ENCODE data around the gene ANHX.
"Not testable (repeated sequence)": the region's sequence is repeated elsewhere in the genome, so short reads cannot be mapped to it uniquely, and the experiment has no call there.

The ANHX gene

DNA sequence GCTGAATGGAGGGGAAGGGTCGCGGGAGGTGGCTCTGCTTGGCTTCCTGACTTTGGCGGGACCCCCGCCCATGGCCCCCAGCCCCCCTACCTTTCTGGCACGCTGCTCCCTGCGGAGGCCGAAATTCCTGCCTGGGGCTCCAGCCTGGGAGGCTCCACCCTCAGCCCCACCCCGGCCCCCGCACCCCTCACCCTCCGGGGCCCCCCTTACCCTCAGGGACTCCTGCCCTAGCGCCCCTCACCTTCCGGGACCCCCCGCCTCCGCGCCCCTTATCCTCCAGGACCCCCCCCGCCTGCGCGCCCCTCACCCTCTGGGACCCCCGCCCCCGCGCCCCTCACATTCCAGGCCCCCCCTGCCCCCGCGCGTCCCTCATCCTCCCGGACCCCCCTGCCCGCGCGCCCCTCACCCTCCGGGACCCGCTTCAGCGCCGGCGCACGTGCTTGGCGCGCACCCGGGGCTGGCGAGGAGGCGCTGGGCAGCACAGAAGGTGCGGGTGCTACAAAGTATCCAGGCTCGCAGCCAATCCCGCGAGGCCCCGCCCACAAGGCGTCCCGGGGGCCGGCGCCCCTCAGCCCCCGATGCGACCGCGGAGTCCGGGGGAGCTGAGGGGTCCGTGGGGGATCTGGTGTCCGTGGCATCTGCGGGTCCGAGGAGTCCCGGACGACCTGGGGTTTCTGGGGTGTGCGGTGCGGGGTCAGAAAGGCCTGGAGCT lies at the start of gene ANHX:
TSS of gene ANHX (minus strand) at position 477 of the 712 bp plus-strand sequence. CDS start 1,521 bp downstream, outside the sequence.
- no peak for DNase-seq (ENCODE audit: low read depth)

DNA sequence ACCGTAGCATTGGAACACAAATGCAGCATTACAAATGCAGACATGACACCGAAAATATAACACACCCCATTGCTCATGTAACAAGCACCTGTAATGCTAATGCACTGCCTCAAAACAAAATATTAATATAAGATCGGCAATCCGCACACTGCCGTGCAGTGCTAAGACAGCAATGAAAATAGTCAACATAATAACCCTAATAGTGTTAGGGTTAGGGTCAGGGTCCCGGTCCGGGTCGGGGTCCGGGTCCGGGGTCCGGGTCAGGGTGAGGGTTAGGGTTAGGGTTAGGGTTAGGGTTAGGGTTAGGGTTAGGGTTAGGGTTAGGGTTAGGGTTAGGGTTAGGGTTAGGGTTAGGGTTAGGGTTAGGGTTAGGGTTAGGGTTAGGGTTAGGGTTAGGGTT lies 29.0 kb upstream of the ANHX start:
- not testable (repeated sequence) for DNase-seq (ENCODE audit: low read depth)

DNA sequence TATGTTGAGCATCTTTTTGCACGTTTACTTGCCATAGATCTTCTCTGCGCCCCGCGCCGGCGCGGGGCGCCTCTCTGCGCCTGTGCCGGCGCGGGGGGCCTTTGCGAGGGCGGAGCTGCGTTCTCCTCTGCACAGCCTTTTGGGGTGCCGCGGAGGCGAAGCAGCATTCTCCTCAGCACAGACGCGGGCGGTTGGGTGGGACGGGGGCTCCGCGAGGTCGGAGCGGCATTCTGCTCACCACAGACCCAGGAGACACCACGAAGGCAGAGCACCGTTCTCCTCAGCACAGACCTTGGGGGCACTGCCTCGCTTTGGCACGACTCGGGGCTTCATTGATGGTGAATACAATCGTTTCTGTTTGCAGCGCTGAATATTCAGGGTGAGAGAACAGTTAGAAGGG lies 28.5 kb upstream of the ANHX start:
- no peak for DNase-seq (ENCODE audit: low read depth)

DNA sequence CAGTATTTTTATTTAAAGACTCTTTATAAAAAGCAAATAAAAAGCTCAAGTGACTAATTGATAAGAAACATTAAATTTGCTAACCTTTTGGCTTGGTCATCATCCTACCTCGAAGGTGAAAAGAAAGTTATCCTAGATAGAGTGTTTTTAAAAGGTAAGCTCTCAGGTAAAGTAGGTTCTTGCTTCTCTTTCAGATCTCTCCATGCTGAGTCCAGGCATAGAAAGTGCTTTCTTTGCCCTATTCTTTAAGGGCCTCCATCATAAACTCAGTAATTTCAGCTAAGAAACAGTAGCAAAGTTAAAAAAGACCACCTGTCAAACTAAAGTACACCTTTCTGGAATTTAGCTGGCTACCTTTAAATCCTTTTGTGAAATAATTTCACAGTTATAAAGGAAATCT lies 20.6 kb upstream of the ANHX start:
- no peak for DNase-seq (ENCODE audit: low read depth)

DNA sequence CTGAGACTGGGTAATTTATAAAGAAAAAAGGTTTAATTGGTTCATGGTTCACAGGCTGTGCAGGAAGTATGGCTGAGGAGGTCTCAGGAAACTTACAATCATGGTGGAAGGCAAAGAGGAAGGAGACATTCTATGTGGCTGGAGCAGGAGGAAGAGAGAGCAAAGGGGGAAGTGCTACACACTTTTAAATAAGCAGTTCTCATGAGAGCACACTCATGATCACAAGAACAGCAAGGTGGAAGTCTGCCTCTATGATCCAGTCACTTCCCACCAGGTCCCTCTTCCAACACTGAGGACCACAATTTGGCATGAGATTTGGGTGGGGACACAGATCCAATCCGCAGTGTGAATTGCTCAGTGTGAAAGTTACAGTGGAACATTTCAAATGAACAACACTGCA lies 20.2 kb upstream of the ANHX start:
- not testable (repeated sequence) for DNase-seq (ENCODE audit: low read depth)

DNA sequence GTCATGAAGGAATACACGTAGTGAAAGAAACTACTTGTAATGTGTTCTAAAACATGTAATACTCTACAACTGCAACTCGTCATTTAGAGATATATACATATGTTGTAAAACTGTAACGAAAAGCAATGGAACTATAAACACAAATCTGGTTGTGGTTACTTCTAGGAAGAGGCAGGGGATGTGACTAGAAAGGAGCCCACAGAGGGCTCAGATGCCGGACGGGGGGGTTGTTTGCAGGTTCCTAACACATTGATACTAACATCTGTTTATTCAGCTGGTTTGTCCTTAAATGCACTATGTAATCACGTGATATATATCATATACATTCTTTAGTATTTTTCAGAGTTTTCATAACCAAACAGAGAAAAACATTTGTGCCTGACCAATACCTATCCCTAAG lies 16.1 kb upstream of the ANHX start:
- DNase-seq (ENCODE audit: low read depth), result no peak

DNA sequence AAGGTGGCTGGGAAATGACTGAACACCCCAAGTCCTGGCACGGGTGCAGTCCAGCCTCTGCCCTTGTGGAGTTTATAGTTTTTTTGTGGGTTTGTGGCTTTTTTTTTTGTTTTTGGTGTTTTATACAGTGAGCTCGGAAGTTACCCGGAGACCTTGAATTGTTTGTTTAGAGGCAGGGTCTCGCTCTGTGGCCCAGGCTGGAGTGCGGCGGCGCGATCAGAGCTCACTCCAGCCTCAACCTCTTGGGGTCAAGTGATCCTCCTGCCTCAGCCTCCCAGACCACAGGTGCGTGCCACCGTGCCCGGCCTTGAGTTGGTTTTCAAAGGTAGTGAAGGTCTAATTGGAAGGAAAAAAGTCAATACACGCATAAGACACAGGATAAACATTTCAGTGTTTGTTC lies 879 bp upstream of the ANHX start:
- no peak for DNase-seq (ENCODE audit: low read depth)

DNA sequence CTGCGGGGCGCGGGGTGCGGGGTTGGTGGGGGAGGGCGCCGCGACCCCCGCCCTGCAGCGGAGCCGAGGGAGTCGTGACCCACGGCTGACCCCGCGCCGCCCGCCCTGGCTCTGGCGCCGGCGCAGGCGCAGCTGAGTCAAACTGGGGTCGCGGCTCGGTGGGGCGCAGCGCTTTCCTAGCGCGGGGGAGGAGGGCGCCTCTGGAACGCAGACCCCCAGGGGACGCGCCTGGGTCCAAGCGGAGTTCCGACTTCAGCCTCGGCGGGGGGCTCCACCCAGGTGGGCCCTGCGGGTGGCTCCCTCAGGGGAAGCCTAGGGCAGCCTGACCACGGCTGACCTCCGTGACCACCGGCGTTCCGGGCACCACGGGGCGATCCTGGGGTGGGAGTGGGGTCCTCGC lies 467 bp upstream of the ANHX start:
- no peak for DNase-seq (ENCODE audit: low read depth)

DNA sequence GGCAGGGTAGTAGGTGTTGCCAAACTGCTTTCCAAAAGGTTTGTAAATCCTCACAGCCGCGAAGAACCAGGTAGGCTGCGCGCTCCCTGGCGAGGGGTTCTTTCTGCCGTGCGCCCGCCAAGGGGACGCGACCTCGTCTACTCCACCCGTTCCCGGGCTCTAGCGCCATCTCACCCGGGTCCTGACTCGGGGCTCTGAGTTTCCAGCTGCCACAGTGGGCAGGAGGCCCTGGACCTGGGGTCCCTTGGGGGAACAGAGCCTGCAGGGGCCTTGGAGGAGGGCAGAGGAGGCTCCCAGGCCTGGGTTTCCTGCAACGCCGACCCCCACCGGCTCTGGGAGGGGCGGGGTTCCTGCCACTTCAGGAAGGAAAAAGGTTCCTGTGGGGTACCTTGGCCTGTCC lies 706 bp downstream of the ANHX start:
- no peak for DNase-seq (ENCODE audit: low read depth)

DNA sequence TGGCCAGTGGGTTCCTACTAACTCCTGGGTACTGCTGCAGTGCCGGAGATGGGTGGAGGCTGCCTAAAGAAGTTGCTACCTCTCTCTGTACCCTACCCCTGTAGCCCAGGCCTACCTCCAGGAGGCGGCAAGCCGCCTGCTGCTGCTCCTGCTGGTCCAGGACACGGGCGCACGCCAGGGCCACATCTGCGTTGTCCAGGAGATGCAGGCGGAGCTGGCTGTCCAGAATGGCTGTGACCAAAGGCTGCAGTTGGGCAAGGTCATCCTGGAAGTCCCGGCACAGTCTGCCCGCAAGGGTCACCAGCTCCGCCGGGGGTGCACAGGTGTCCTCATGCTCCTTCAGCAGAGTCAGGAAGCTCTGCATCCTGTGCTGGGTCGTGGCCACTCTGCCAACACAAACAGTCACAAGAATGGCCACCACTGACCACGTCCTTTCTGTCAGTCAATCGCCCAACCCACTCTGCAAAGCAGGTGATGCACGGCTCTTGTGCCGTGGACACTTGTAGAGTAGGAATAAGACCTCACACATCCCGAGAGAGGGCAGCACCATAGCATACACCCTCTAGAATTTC lies 1.6 kb downstream of the ANHX start:
- no peak for DNase-seq (ENCODE audit: low read depth)

DNA sequence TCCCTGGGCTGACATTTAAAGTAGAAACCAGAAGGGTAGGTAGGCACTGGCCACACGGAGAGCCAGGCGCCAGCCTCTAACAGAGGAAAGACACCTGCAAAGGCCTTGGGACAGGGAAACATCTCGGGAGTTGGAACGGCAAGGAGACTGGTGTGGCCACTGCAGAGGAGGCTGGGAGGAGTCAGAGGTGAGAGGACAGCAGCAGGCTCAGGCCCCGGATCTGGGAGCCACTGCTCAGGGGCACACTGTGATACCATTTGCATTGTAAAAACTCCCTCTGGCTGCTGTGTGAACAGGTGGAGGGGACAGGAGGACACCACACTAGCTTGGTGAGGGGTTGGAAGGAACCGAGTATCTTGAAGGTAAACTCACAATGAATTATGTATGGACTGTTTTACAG lies 2.7 kb downstream of the ANHX start:
- DNase-seq (ENCODE audit: low read depth), result no peak

DNA sequence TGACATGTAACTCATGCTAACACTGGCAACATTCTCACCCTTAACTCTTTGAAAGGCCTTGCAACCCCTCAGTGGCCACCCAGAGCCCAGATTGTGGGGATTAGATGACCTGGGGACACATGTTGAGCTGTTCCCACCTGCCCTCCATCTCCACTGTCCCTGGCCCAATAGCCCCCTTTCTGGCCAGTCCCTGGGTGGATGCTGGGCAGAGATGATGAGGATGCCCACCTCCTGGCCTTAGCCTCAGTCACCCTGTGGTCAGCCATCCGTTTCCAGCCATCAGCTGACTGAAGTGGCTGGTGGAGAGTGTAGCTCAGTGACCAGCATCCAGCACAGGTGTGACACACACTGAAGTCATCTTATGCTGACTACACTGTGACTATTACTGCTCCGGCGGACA lies 4.7 kb downstream of the ANHX start:
- DNase-seq (ENCODE audit: low read depth), result no peak

DNA sequence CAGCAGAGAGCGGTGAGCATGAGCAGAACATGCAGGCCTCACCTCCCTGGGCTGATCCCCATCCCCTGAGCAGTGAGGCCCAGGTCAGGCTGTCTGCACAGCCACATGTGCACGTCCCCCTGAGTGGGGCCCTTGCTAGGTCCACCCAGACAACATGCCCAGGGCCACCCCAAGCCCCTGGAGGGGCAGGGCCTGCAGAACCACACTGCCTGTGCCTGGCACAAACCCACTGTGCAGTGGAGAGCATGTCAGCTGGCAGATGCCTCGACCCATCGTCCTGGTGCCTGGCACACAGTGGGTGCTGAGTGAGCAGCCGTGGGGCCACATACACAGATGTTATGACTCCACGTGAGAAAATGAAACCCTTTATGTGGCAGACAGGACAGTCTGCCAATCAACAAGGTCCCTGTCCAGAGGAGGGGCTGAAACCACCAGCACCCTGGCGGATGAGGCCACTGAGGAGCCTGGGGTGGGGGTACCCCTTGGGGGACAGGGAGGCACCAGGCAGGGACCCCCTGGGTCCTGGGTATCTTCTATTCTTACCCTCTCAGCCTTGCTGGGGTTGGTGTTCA lies 8.3 kb downstream of the ANHX start:
- no peak for DNase-seq (ENCODE audit: low read depth)

DNA sequence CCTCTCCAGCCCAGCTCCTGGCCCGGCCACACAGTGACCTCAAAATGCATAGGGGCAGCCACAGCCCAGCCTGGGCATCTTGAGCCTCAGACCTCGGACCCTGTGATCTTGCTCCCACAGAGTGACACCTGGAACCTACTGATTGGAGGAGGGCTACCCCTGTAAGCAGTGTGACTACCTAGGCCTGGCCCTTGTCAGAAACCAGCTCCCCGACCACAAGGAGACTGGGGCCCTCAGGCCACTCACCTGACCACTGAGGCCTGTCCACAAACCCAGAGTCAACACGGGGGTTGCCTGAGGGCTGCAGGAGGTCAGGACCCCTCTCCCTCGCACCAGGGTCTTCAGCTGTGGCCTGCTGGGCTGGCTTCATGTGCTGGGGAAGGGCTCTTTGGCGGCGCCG lies 9.0 kb downstream of the ANHX start:
- DNase-seq (ENCODE audit: low read depth), result no peak

DNA sequence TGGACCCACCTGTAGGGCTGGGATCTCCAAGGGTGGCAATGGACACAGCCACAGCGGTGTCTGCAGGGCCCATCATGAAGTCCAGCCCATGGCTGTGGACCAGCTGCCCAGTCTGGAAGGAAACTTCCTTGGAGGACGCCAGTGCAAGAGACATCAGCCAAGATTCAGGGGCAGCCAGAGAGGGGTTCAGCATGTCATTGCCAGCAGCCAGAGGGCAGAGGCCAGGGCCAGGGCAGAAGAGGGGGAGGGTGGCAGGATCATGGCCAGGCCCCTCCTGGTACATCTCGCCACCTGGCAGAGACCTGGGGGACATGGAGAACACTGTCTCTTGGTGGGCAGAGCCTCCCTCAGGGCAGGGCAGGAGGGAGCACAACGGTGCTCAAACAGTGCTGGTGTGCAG lies 10.2 kb downstream of the ANHX start:
- DNase-seq (ENCODE audit: low read depth), result no peak

DNA sequence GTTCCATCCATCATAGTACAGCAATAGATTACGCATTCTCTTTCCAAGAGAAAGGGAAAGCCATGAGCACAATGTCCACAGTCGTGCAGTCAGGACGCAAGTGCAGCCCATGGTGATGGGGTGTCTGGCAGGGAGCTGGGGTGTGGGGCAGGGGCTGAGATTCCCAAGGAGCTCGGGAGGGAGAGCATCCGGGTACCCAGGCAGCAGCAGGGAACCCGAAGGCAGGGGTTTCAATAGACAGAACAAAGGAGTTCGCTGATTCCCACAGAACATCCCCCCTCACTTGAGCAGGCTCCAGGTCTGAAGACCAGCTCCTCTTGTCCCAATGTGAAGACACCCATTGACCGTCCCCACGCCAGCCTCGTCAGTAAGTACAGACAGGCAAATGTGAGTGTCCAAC lies 13.5 kb downstream of the ANHX start:
- no peak for DNase-seq (ENCODE audit: low read depth)

DNA sequence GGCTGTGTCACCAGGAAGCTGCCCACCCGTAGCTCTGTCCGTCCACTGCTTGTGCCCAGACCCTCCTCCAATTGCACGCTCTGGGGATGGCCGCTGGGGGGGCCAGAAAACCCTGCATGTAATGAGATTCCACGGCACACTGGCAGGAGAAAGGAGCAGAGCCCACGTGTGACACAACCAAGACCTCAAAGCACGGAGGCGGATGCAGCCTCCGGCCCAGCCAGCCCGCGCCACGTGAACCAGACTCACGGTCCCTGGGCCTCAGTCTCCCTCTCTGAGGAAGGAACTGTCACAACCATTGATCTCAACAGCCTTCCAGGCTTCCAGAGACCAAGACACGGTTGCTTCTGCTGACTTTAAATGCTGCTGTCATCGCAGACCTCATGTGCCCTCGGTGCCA lies 14.4 kb downstream of the ANHX start:
- no peak for DNase-seq (ENCODE audit: low read depth)

DNA sequence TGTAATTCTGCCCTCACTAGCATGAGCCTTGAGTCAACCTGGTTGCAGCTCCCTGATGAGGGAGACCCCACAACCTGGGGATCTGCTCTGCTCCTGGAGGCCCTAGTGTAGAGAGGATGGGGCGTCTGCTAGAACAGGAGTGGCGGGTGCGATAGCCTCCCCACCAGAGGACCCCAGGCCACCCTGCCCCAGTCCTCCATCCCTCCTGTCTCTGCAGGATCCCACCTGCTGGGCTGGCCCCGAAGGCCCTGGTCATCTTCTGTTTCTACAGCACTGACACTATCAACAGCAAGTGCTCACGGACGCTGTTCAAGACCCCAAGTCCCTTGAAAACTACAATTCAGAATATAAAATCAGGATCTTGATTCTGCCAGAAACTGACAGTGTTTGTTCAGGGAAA lies 15.2 kb downstream of the ANHX start:
- DNase-seq (ENCODE audit: low read depth), result no peak

DNA sequence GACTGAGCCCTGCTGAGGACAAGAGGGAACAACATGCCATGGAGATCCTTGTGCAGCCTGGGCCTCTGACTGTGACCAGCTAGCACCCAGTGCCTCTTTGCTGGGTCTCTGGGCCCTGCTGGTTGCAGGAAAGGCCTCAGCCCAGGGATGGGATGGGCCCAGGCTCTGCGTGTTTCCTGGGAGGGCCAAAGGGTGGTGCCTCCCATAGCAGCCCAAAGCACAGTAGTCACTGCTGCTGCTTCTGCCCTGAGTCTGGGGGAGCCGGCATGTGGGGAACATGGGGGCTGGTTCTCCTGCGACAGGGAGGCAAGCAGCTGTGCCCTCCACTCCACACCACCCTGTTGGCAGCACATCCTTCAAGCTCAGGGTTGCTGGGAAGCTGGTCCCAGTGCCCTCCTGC lies 18.5 kb downstream of the ANHX start:
- no peak for DNase-seq (ENCODE audit: low read depth)

DNA sequence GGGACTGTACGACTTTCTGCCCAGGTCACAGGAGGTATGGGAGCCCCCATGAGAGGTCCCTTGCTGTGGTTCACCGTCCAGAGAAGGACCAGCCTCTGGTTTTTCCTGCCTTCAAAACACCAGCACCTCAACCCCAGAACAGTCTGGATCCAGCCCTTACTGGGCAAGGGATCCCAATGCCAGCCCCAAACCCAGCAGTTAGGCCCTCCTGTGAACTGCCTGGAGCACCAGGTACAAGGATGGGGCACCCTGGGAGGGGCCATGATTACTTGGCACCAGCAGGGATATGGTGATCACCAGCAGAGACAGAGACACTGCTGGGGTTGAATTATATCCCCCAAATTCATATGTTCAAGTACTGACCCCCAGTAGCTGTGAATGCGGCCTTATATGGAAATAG lies 20.0 kb downstream of the ANHX start:
- DNase-seq (ENCODE audit: low read depth), result no peak

DNA sequence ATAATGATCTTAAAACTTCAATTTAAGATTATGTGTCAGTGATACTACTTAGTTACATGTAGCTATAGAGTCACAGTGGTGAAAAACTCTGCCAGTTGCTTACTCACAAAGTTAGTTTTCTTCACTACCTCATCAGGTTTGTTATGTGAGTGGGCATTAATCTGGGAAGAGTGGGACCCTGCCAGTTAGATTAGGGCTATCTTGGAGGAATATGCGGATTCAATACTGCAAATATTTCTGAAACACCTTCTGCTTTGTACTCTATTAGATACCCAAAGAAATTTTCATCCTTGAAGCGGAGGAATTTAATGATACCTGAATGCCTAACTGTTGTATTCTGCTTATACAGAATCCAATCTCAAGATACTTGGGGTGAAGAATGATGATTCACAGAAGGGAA lies 29.3 kb downstream of the ANHX start:
- DNase-seq (ENCODE audit: low read depth), result no peak

DNA sequence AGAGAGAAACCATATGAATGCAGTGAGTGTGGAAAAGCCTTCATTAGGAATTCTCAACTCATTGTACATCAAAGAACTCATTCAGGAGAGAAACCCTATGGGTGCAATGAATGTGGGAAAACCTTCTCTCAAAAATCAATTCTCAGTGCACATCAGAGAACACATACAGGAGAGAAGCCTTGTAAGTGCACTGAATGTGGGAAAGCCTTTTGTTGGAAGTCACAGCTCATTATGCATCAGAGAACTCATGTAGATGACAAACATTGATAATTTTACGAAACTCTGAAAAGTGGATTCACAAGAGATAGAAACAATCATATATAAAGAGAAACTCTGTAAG lies 31.4 kb downstream of the ANHX start:
- no peak for DNase-seq (ENCODE audit: low read depth)

DNA sequence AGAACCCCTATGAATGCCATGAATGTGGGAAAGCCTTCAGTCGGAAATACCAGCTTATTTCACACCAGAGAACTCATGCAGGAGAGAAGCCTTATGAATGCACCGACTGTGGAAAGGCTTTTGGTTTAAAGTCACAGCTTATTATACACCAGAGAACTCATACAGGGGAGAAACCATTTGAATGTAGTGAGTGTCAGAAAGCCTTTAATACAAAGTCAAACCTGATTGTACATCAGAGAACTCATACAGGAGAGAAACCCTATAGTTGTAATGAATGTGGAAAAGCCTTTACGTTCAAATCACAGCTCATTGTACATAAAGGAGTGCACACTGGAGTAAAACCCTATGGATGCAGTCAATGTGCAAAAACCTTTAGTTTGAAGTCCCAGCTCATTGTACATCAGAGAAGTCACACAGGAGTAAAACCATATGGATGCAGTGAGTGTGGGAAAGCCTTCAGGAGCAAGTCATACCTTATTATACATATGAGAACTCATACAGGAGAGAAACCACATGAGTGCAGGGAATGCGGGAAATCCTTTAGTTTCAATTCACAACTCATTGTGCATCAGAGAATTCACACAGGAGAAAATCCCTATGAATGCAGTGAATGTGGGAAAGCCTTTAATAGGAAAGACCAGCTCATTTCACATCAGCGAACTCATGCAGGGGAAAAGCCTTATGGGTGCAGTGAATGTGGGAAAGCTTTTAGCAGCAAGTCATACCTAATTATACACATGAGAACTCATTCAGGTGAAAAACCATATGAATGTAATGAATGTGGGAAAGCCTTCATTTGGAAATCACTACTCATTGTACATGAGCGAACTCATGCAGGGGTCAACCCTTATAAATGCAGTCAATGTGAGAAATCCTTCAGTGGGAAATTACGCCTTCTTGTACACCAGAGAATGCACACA lies 32.1 kb downstream of the ANHX start:
- no peak for DNase-seq (ENCODE audit: low read depth)

Measured in GM04503 (cell line).